BJ (cell line): ENCODE data around the gene GSTA3. TPM values are rescaled to one million over a fixed set of nuclear protein-coding genes. Genes with fewer than 3 reads are reported as not detected.

Source experiments
- CTCF ChIA-PET: fragments of 350-600 bp; formaldehyde crosslinking; extraction: SDS; loops from one replicate; lab custom pipeline; 2021; ENCODE audit warnings: antibody characterized with exemption, inconsistent platforms; lab: Yijun Ruan, JAX
- POLR2A ChIA-PET: fragments of 300-600 bp; sonication (Branson Sonifier 250); formaldehyde crosslinking; extraction: SDS; loops from one replicate; lab custom pipeline; 2021; ENCODE audit warnings: antibody characterized with exemption; lab: Charles Lee
- DNase-seq: peaks from one replicate; pipeline ENCODE4 v3.0.0-alpha.2; 2011; ENCODE audit warnings: low read depth
- H3K27me3 ChIP-seq: 2 replicates; pipeline ENCODE4 v1.6.0; 2011; ENCODE audit warnings: low read length; ENCODE audit not compliant: control insufficient read depth, insufficient read depth
- H3K36me3 ChIP-seq: 2 replicates; pipeline ENCODE4 v1.5.1; 2011; ENCODE audit warnings: low read length; ENCODE audit not compliant: control insufficient read depth, insufficient read depth
- H3K4me3 ChIP-seq: 2 replicates; pipeline ENCODE4 v1.5.1; 2011; ENCODE audit warnings: low read depth, mild to moderate bottlenecking, control low read depth, low read length
- CTCF ChIP-seq: IDR thresholded peaks from 2 replicates; pipeline ENCODE4 v1.5.1; 2011; ENCODE audit warnings: low read depth, mild to moderate bottlenecking, control low read depth, inconsistent platforms, low read length, moderate library complexity; ENCODE audit not compliant: insufficient read depth
- polyA plus RNA-seq: library from polyadenylated mRNA; depleted of rRNA; stranded (reverse); fragments of >200 nt; gene quantifications from 2 replicates; pipeline ENCODE4 v1.2.3, GENCODE V29; 2011

The GSTA3 gene
- polyA plus RNA-seq, 1 experiment, result not detected

- ChIA-PET CTCF (interaction anchor here (0.7 kb wide), 1 partner anchor 18 kb away, joined by 3 read pairs; no protein-coding TSS in a partner anchor), POLR2A (no interaction called here)
- no peak for TF ChIP-seq CTCF
- peaks cover 1% of the 10 kb centered on the region; the same call in 1 of the 2 replicates for H3K27me3 ChIP-seq
- no peaks in the 10 kb centered on the region for H3K36me3 ChIP-seq
- no peak for DNase-seq
- no peak overlapping the region for H3K4me3 ChIP-seq
Measured at GRCh38 chr6:52942221-52942620, 32.7 kb upstream of the GSTA3 start.

GRCh38 chr6:52937908-52938307 is 28.4 kb upstream of the GSTA3 start:
- ChIA-PET POLR2A (no interaction called here), CTCF (interaction anchor here (1.4 kb wide), 1 partner anchor 13 kb away, joined by 3 read pairs; no protein-coding TSS in a partner anchor)
- no peak for DNase-seq
- TF ChIP-seq CTCF, result no peak
- H3K4me3 ChIP-seq, result no peak overlapping the region
- H3K27me3 ChIP-seq, result no peaks in the 10 kb centered on the region
- H3K36me3 ChIP-seq, result no peaks in the 10 kb centered on the region

- no peak for TF ChIP-seq CTCF
- Histone ChIP-seq H3K27me3 (no peaks in the 10 kb centered on the region), H3K36me3 (no peaks in the 10 kb centered on the region), H3K4me3 (no peak overlapping the region)
- ChIA-PET POLR2A (interaction anchor here (0.6 kb wide), 1 partner anchor 332 kb away, joined by 3 read pairs; no protein-coding TSS in a partner anchor), CTCF (no interaction called here)
- DNase-seq, result no peak
Measured at GRCh38 chr6:52933778-52934177, 24.3 kb upstream of the GSTA3 start.

GRCh38 chr6:52931351-52931750 is 21.9 kb upstream of the GSTA3 start:
- ChIA-PET CTCF (interaction anchor here (0.6 to 0.8 kb wide), 2 partner anchors 9 to 541 kb away, joined by 3 read pairs; no protein-coding TSS in a partner anchor), POLR2A (no interaction called here)

More at GRCh38 chr6:52931351-52931750, 21.9 kb upstream of the GSTA3 start:
- Histone ChIP-seq H3K4me3 (no peak overlapping the region), H3K27me3 (no peaks in the 10 kb centered on the region), H3K36me3 (no peaks in the 10 kb centered on the region)
- DNase-seq, result no peak
- no peak for TF ChIP-seq CTCF
